HEK293 (cell line): ENCODE results near the gene ZBTB47.

Experiments
- REST ChIP-seq: fragments of 450-650 bp; formaldehyde crosslinking; IDR thresholded peaks from 2 replicates; pipeline ENCODE4 v1.5.1; 2016; ENCODE audit warnings: missing biosample characterization, missing genetic modification characterization
- ZBTB20 ChIP-seq: fragments of 450-650 bp; formaldehyde crosslinking; IDR thresholded peaks from 2 replicates; pipeline ENCODE4 v1.5.1; 2016; ENCODE audit warnings: missing biosample characterization, missing genetic modification characterization
- ZBTB8A ChIP-seq: fragments of 450-650 bp; formaldehyde crosslinking; IDR thresholded peaks from 2 replicates; pipeline ENCODE4 v1.5.1; 2016; ENCODE audit warnings: missing biosample characterization, missing genetic modification characterization
- ZNF114 ChIP-seq: fragments of 450-650 bp; formaldehyde crosslinking; IDR thresholded peaks from 2 replicates; pipeline ENCODE4 v1.5.0; 2017; ENCODE audit warnings: missing biosample characterization, missing genetic modification characterization
- ZNF146 ChIP-seq: fragments of 450-650 bp; formaldehyde crosslinking; IDR thresholded peaks from 2 replicates; pipeline ENCODE4 v1.5.1; 2016; ENCODE audit warnings: missing biosample characterization, missing genetic modification characterization
- ZNF549 ChIP-seq: fragments of 450-650 bp; IDR thresholded peaks from 2 replicates; pipeline ENCODE4 v1.5.1; 2018; ENCODE audit warnings: missing biosample characterization, missing genetic modification characterization, mild to moderate bottlenecking, inconsistent platforms, moderate library complexity
- ZNF558 ChIP-seq: fragments of 450-650 bp; formaldehyde crosslinking; IDR thresholded peaks from 2 replicates; pipeline ENCODE4 v1.5.1; 2016; ENCODE audit warnings: missing biosample characterization, missing genetic modification characterization
- ZNF654 ChIP-seq: fragments of 450-650 bp; formaldehyde crosslinking; IDR thresholded peaks from 2 replicates; pipeline ENCODE4 v1.5.1; 2016; ENCODE audit warnings: low read depth, missing biosample characterization, missing genetic modification characterization
- ZSCAN30 ChIP-seq: fragments of 450-650 bp; IDR thresholded peaks from 2 replicates; pipeline ENCODE4 v1.5.1; 2018; ENCODE audit warnings: missing biosample characterization, mild to moderate bottlenecking, missing genetic modification characterization, moderate library complexity
- ZSCAN4 ChIP-seq: fragments of 450-650 bp; formaldehyde crosslinking; IDR thresholded peaks from 2 replicates; pipeline ENCODE4 v1.5.1; 2017; ENCODE audit warnings: missing biosample characterization, missing genetic modification characterization
- TF ChIP-seq, protein P1 (sequence below): fragments of 450-650 bp; formaldehyde crosslinking; IDR thresholded peaks from 2 replicates; pipeline ENCODE4 v1.5.1; 2016; ENCODE audit warnings: missing biosample characterization, missing genetic modification characterization

GRCh38 chr3:42673082-42673481, 19.6 kb downstream of the ZBTB47 start:
- TF ChIP-seq ZNF549: no peak
- TF ChIP-seq, protein P1, sequence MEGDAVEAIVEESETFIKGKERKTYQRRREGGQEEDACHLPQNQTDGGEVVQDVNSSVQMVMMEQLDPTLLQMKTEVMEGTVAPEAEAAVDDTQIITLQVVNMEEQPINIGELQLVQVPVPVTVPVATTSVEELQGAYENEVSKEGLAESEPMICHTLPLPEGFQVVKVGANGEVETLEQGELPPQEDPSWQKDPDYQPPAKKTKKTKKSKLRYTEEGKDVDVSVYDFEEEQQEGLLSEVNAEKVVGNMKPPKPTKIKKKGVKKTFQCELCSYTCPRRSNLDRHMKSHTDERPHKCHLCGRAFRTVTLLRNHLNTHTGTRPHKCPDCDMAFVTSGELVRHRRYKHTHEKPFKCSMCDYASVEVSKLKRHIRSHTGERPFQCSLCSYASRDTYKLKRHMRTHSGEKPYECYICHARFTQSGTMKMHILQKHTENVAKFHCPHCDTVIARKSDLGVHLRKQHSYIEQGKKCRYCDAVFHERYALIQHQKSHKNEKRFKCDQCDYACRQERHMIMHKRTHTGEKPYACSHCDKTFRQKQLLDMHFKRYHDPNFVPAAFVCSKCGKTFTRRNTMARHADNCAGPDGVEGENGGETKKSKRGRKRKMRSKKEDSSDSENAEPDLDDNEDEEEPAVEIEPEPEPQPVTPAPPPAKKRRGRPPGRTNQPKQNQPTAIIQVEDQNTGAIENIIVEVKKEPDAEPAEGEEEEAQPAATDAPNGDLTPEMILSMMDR (tag by site-specific recombination): no peak
- no peak for TF ChIP-seq ZNF114 (tag by site-specific recombination)
- no peak for TF ChIP-seq ZBTB20 (tag by site-specific recombination)
- TF ChIP-seq ZSCAN4 (tag by site-specific recombination): no peak
- TF ChIP-seq ZNF558: no peak
- TF ChIP-seq ZNF146: no peak
- no peak for TF ChIP-seq REST (tag by site-specific recombination)
- no peak for TF ChIP-seq ZSCAN30 (tag by site-specific recombination)
- TF ChIP-seq ZBTB8A (tag by site-specific recombination): no peak
- TF ChIP-seq ZNF654 (tag by site-specific recombination): no peak
